Activated naive CD8-positive, alpha-beta T cell treated with anti-CD3 and anti-CD28 coated beads, Interleukin-2, amount 10 ng/mL, durations not matched to agents 7 days and 5 days (primary cell): ENCODE data around the gene PTDSS2. TPM values are rescaled to one million over a fixed set of nuclear protein-coding genes. Genes with fewer than 3 reads are reported as not detected.
"Not testable (repeated sequence)": the region's sequence is repeated elsewhere in the genome, so short reads cannot be mapped to it uniquely, and the experiment has no call there.

Experiments used
- ATAC-seq: fragments of 150-1000 bp; cut with Tn5 transposase; one replicate; pipeline ENCODE4 v1.10.0; 2021; ENCODE audit warnings: low read depth, moderate library complexity
- POLR2A ChIA-PET: fragments of 350-600 bp; sonication (Branson Sonifier 250); formaldehyde crosslinking; loops from one replicate; lab custom pipeline; 2021; ENCODE audit warnings: antibody characterized with exemption; lab: Charles Lee
- DNase-seq: peaks from one replicate; pipeline ENCODE4 v3.0.0; 2021
- H3K27ac Mint-ChIP-seq: one replicate; pipeline ENCODE4 v1.8.0; 2022; ENCODE audit warnings: mild to moderate bottlenecking, mixed read lengths
- H3K27me3 Mint-ChIP-seq: one replicate; pipeline ENCODE4 v1.8.0; 2022; ENCODE audit warnings: mild to moderate bottlenecking, moderate library complexity, mixed read lengths
- H3K36me3 Mint-ChIP-seq: one replicate; pipeline ENCODE4 v1.8.0; 2021; ENCODE audit warnings: mild to moderate bottlenecking, mixed read lengths
- H3K4me1 Mint-ChIP-seq: one replicate; pipeline ENCODE4 v1.8.0; 2021; ENCODE audit warnings: mixed read lengths
- H3K4me3 Mint-ChIP-seq: one replicate; pipeline ENCODE4 v1.8.0; 2022; ENCODE audit warnings: mild to moderate bottlenecking, moderate library complexity, mixed read lengths
- H3K9me3 Mint-ChIP-seq: one replicate; pipeline ENCODE4 v1.8.0; 2021; ENCODE audit warnings: mixed read lengths
- total RNA-seq, 2 experiments: library from RNA; stranded (reverse); gene quantifications; one replicate each; pipeline ENCODE4 v1.2.3, GENCODE V29; 2021

The PTDSS2 gene
- total RNA-seq, 2 experiments from 2014 or later, result 27.6 to 27.8 TPM

GRCh38 chr11:416757-417621 lies 33.1 kb upstream of the PTDSS2 start:
- peak overlapping the region; percentile 86 for H3K27ac Mint-ChIP-seq
- DNase-seq (peak; percentile 82), ATAC-seq (peak; percentile 46)
- H3K4me3 Mint-ChIP-seq, result peak overlapping the region; percentile 97
- H3K27me3 Mint-ChIP-seq, result no peaks in the 10 kb centered on the region
- no peaks in the 10 kb centered on the region for H3K9me3 Mint-ChIP-seq
- POLR2A ChIA-PET, result interaction anchor here (0.6 to 6.0 kb wide), 18 partner anchors 9 to 331 kb away, joined by 3 to 118 read pairs (median 5); partner anchors contain the start of genes ANO9, BET1L, HRAS and PTDSS2
- H3K36me3 Mint-ChIP-seq, result peaks cover 6% of the 10 kb centered on the region
- peaks cover 15% of the 10 kb centered on the region for H3K4me1 Mint-ChIP-seq

- no peak for ATAC-seq
- Mint-ChIP-seq H3K4me3 (peak overlapping the region; percentile 75), H3K4me1 (peaks cover 15% of the 10 kb centered on the region), H3K27me3 (no peaks in the 10 kb centered on the region), H3K9me3 (no peaks in the 10 kb centered on the region), H3K36me3 (peaks cover 6% of the 10 kb centered on the region), H3K27ac (peak overlapping the region; percentile 64)
- DNase-seq, result peak; percentile 32
- POLR2A ChIA-PET, result interaction anchor here (1.6 to 6.0 kb wide), 6 partner anchors 11 to 330 kb away, joined by 3 to 118 read pairs (median 29); partner anchors contain the start of genes ANO9, BET1L, PTDSS2 and RIC8A
These were observed 32.3 kb upstream of the PTDSS2 start for GRCh38 chr11:417652-418342.

GRCh38 chr11:418343-419247 lies 31.5 kb upstream of the PTDSS2 start:
- POLR2A ChIA-PET, result interaction anchor here (0.6 to 6.0 kb wide), 2 partner anchors 29 to 211 kb away, joined by 3 to 118 read pairs; partner anchors contain the start of genes BET1L, PTDSS2 and RIC8A
- Mint-ChIP-seq H3K27ac (peak overlapping the region; percentile 21), H3K36me3 (peaks cover 7% of the 10 kb centered on the region), H3K27me3 (no peaks in the 10 kb centered on the region), H3K4me1 (peaks cover 10% of the 10 kb centered on the region), H3K4me3 (no peak overlapping the region), H3K9me3 (no peaks in the 10 kb centered on the region)
- DNase-seq (peak; percentile 35), ATAC-seq (no peak)

GRCh38 chr11:419248-420005 lies 30.7 kb upstream of the PTDSS2 start:
- ATAC-seq (no peak), DNase-seq (peak; percentile 31)
- POLR2A ChIA-PET, result interaction anchor here (0.6 to 6.0 kb wide), 2 partner anchors 29 to 212 kb away, joined by 3 to 118 read pairs; partner anchors contain the start of genes BET1L, PTDSS2 and RIC8A
- H3K27ac Mint-ChIP-seq, result no peak overlapping the region
- H3K4me3 Mint-ChIP-seq, result no peak overlapping the region
- H3K9me3 Mint-ChIP-seq, result no peaks in the 10 kb centered on the region
- H3K36me3 Mint-ChIP-seq, result peaks cover 8% of the 10 kb centered on the region
- peaks cover 7% of the 10 kb centered on the region for H3K4me1 Mint-ChIP-seq
- no peaks in the 10 kb centered on the region for H3K27me3 Mint-ChIP-seq

GRCh38 chr11:420054-420910 lies 29.8 kb upstream of the PTDSS2 start:
- no peak for DNase-seq
- H3K4me3 Mint-ChIP-seq, result no peak overlapping the region

GRCh38 chr11:420911-421321 lies 29.2 kb upstream of the PTDSS2 start:
- Mint-ChIP-seq H3K4me3 (no peak overlapping the region), H3K27ac (no peak overlapping the region), H3K4me1 (peaks cover 4% of the 10 kb centered on the region), H3K9me3 (no peaks in the 10 kb centered on the region), H3K36me3 (peaks cover 13% of the 10 kb centered on the region), H3K27me3 (no peaks in the 10 kb centered on the region)
- DNase-seq, result peak; percentile 32
- POLR2A ChIA-PET, result no interaction called here
- ATAC-seq, result no peak

More at GRCh38 chr11:420054-420910, 29.8 kb upstream of the PTDSS2 start:
- Mint-ChIP-seq H3K4me1 (peaks cover 4% of the 10 kb centered on the region), H3K36me3 (peaks cover 12% of the 10 kb centered on the region), H3K9me3 (no peaks in the 10 kb centered on the region), H3K27ac (no peak overlapping the region), H3K27me3 (no peaks in the 10 kb centered on the region)
- ATAC-seq, result no peak
- POLR2A ChIA-PET, result no interaction called here

GRCh38 chr11:422249-422656 lies 27.8 kb upstream of the PTDSS2 start:
- DNase-seq (no peak), ATAC-seq (no peak)
- POLR2A ChIA-PET, result interaction anchor here (1.0 kb wide), 1 partner anchor 16 kb away, joined by 5 read pairs; no protein-coding TSS in a partner anchor
- Mint-ChIP-seq H3K4me1 (peaks cover 2% of the 10 kb centered on the region), H3K4me3 (no peak overlapping the region), H3K27me3 (no peaks in the 10 kb centered on the region), H3K36me3 (peaks cover 13% of the 10 kb centered on the region), H3K9me3 (no peaks in the 10 kb centered on the region), H3K27ac (no peak overlapping the region)

GRCh38 chr11:424232-424631 lies 25.8 kb upstream of the PTDSS2 start:
- Mint-ChIP-seq H3K4me3 (no peak overlapping the region), H3K9me3 (no peaks in the 10 kb centered on the region), H3K27me3 (no peaks in the 10 kb centered on the region), H3K36me3 (peaks cover 21% of the 10 kb centered on the region), H3K27ac (no peak overlapping the region), H3K4me1 (peaks cover 2% of the 10 kb centered on the region)
- DNase-seq (no peak), ATAC-seq (no peak)
- POLR2A ChIA-PET, result no interaction called here

- not testable (repeated sequence) for H3K27ac Mint-ChIP-seq, H3K4me1 Mint-ChIP-seq, H3K9me3 Mint-ChIP-seq, ATAC-seq, H3K4me3 Mint-ChIP-seq, H3K27me3 Mint-ChIP-seq, DNase-seq
- POLR2A ChIA-PET, result interaction anchor here (0.7 kb wide), 1 partner anchor 313 kb away, joined by 3 read pairs; no protein-coding TSS in a partner anchor
- H3K36me3 Mint-ChIP-seq, result peaks cover 22% of the 10 kb centered on the region
These were observed 25.3 kb upstream of the PTDSS2 start for GRCh38 chr11:424766-425165.

- H3K9me3 Mint-ChIP-seq, result no peaks in the 10 kb centered on the region
- H3K4me1 Mint-ChIP-seq, result peaks cover 2% of the 10 kb centered on the region
- DNase-seq (no peak), ATAC-seq (no peak)
- H3K27me3 Mint-ChIP-seq, result no peaks in the 10 kb centered on the region
- H3K4me3 Mint-ChIP-seq, result no peak overlapping the region
- peaks cover 22% of the 10 kb centered on the region for H3K36me3 Mint-ChIP-seq
- POLR2A ChIA-PET, result interaction anchor here (0.7 to 2.7 kb wide), 2 partner anchors 9 to 313 kb away, joined by 3 to 7 read pairs; no protein-coding TSS in a partner anchor
- H3K27ac Mint-ChIP-seq, result no peak overlapping the region
These were observed 24.8 kb upstream of the PTDSS2 start for GRCh38 chr11:425301-425700.

GRCh38 chr11:426851-427250 lies 23.2 kb upstream of the PTDSS2 start:
- no peak overlapping the region for H3K27ac Mint-ChIP-seq
- DNase-seq, result peak; percentile 12
- ATAC-seq, result no peak
- H3K27me3 Mint-ChIP-seq, result no peaks in the 10 kb centered on the region
- peaks cover 22% of the 10 kb centered on the region for H3K36me3 Mint-ChIP-seq
- no peaks in the 10 kb centered on the region for H3K9me3 Mint-ChIP-seq
- POLR2A ChIA-PET, result interaction anchor here (2.7 kb wide), 1 partner anchor 11 kb away, joined by 7 read pairs; no protein-coding TSS in a partner anchor
- H3K4me3 Mint-ChIP-seq, result no peak overlapping the region
- H3K4me1 Mint-ChIP-seq, result peaks cover 2% of the 10 kb centered on the region
